GM13976 (cell line): ENCODE measurements around the gene PIAS1.

ENCODE experiments used
- DNase-seq: peaks from one replicate; pipeline ENCODE4 v3.0.0; 2012; ENCODE audit warnings: low spot score
- CTCF ChIP-seq: IDR thresholded peaks from 2 replicates; pipeline ENCODE4 v1.5.1; 2012; ENCODE audit warnings: borderline replicate concordance, mild to moderate bottlenecking; ENCODE audit not compliant: insufficient read depth; ENCODE audit errors: extremely low read depth, missing control alignments, control extremely low read depth
- in situ Hi-C: fragments of 300-500 bp; cut with MboI; formaldehyde crosslinking; loops from one replicate; pipeline ENCODE4 v1.12.0; 2022; ENCODE audit warnings: low sequenced_read_pairs, mixed read lengths, inconsistent platforms; ENCODE audit not compliant: unreplicated experiment

The PIAS1 gene

GRCh38 chr15:68213991-68214837, 160.1 kb downstream of the PIAS1 start:
- DNase-seq: no peak
- in situ Hi-C loops: no loop called here
- TF ChIP-seq CTCF: no peak

- in situ Hi-C loops: no loop called here
- TF ChIP-seq CTCF: no peak
- no peak for DNase-seq
These were observed 160.7 kb downstream of the PIAS1 start for GRCh38 chr15:68214838-68215254.

- in situ Hi-C loops: no loop called here
- DNase-seq: no peak
- no peak for TF ChIP-seq CTCF
These were observed 163.2 kb downstream of the PIAS1 start for GRCh38 chr15:68217341-68217740.

- DNase-seq: no peak
- in situ Hi-C loops: no loop called here
These were observed 164.2 kb downstream of the PIAS1 start for GRCh38 chr15:68218331-68218730.

GRCh38 chr15:68218847-68219798, 165.0 kb downstream of the PIAS1 start:
- DNase-seq: no peak
- TF ChIP-seq CTCF: no peak

More at GRCh38 chr15:68218331-68218730, 164.2 kb downstream of the PIAS1 start:
- TF ChIP-seq CTCF: no peak

GRCh38 chr15:68220489-68220888, 166.4 kb downstream of the PIAS1 start:
- TF ChIP-seq CTCF: no peak
- DNase-seq: no peak
- in situ Hi-C loops: no loop called here

More at GRCh38 chr15:68218847-68219798, 165.0 kb downstream of the PIAS1 start:
- in situ Hi-C loops: no loop called here
